Measurements from ENCODE around the gene ASF1A. TPM values are rescaled to one million over a fixed set of nuclear protein-coding genes. Genes with fewer than 3 reads are reported as not detected.
A peak's percentile ranks its signal among the peaks of the same experiment; 100 is the strongest.

The ASF1A gene
- 11.9 and 12.6 TPM in 2 replicates for total RNA-seq (2013; cell fraction: nucleolus; rRNA removed)
- total RNA-seq (2014; rRNA removed): 34.7 and 42.2 TPM in 2 replicates
- 34.0 and 35.7 TPM in 2 replicates for total RNA-seq (2014; rRNA removed; fragmentation: Illumina TruSeq; extraction: Trizol)
- 37.2 and 41.1 TPM in 2 replicates for total RNA-seq (2021)
- 6.2 TPM for polyA plus RNA-seq (2011; ENCODE audit: low read depth)
- polyA plus RNA-seq (2011; rRNA removed): 25.8 and 39.0 TPM in 2 replicates
- polyA plus RNA-seq (2011; cell fraction: cytosol; rRNA removed): 6.7 and 9.5 TPM in 2 replicates
- polyA plus RNA-seq (2011; cell fraction: nucleus; rRNA removed): 9.9 and 11.9 TPM in 2 replicates
- 12.4 and 12.8 TPM in 2 replicates for polyA plus RNA-seq (2012)
- polyA plus RNA-seq (2014; fragmentation: Illumina TruSeq; extraction: Trizol): 28.3 and 35.5 TPM in 2 replicates
- 10 to 100 TPM; 25.3 to 26.0 TPM for polyA plus RNA-seq (2014; fragmentation: Nextera tagmentation; extraction: Ambion mirVana)
- 21.4 and 23.7 TPM in 2 replicates for polyA plus RNA-seq (2014; rRNA removed)
- polyA plus RNA-seq (2016; fragmentation: Nextera tagmentation; extraction: Ambion mirVana): 100 to 1,000 TPM in 1 of 2 experiments, 10 to 100 TPM in 1; 92.8 to 103 TPM
- 7.1 and 10.8 TPM in 2 replicates for polyA minus RNA-seq (2011; rRNA and poly(A)+ RNA removed)
- 6.5 and 9.6 TPM in 2 replicates for polyA minus RNA-seq (2011; cell fraction: cytosol; rRNA and poly(A)+ RNA removed)
- 7.9 and 12.1 TPM in 2 replicates for polyA minus RNA-seq (2011; cell fraction: nucleus; rRNA and poly(A)+ RNA removed)
- Bru-seq, nascent RNA: percentile 80 among the genes with signal in this experiment
- percentile 60 among the genes with signal in this experiment for BruChase-seq, experiment 1, labeled RNA remaining after a 6-hour chase
- percentile 73 among the genes with signal in this experiment for BruChase-seq, experiment 2, labeled RNA remaining after a 2-hour chase
- long read RNA-seq, experiment 1, transcript ASF1A-201 (4 exons, 2,362 nt): major isoform, 57 of 58 reads
- long read RNA-seq, experiment 1, partial matches to known transcripts: 0 of 58 reads
- long read RNA-seq, experiment 1, other reads (novel, unspliced or antisense): 1 of 58 reads
- long read RNA-seq, experiment 2, transcript ASF1A-201 (4 exons, 2,362 nt): major isoform, 265 of 276 reads
- long read RNA-seq, experiment 2, partial matches to known transcripts: 1 of 276 reads
- long read RNA-seq, experiment 2, other reads (novel, unspliced or antisense): 10 of 276 reads

DNA sequence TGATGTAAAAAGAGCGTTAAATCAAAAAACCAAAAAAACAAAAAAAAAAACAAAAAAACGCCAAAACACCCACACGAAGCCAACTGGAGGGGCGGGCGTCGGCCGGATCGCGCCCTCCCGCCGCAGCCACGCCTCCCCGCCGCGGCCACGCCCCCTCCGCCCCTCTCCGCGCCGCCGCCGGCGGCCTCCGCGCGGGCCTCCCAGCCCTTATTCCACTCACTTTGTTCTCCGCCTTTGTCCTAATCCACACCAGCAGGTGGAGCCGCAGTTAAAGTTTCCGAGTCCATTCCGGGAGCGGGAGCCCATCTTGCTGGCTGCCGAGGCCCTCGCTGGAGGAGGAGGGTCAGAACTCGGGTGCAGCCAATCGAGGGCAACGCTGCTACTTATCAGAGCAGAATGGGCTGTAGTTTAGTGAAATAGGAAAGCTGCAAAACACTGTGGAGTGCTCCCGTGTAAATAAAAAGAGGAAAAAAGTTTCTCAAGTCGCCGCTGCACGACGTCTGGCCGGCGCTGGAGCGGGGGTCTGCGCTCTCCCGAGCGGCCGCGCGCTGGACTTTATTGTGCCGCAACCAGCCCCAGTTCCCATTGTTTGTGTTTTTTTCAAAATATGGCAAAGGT lies at the start of gene ASF1A:
TSS of gene ASF1A (plus strand) at position 346 of the 618 bp plus-strand sequence. CDS start at position 608, 262 bp downstream.
- peak within 1 kb of the TSS; percentile 92 for H3K9ac ChIP-seq (ENCODE audit: control insufficient read depth, insufficient read depth, low read length)
- ATAC-seq (peak; percentile 76), DNase-seq (ENCODE audit: low read depth, low spot score) (peak; percentile 87), FAIRE-seq (peak; percentile 7)
- in situ Hi-C loops (cut with MboI) (no loop called here), intact Hi-C loops (cut with micrococcal nuclease; ENCODE audit: unreplicated experiment) (loop anchor here (1.0 to 10.0 kb wide), 8 partner anchors 41 to 451 kb away; partner anchors contain the start of genes CEP85L, MAN1A1 and MCM9)
- ChIA-PET SMC1A (ENCODE audit: uncharacterized antibody, unreplicated experiment) (interaction anchor here (0.7 to 4.0 kb wide), 6 partner anchors 9 to 80 kb away, joined by 3 to 37 read pairs (median 4); partner anchors contain the start of gene MCM9), RAD21 (ENCODE audit: unreplicated experiment) (interaction anchor here (1.4 to 4.1 kb wide), 3 partner anchors 11 to 216 kb away, joined by 5 to 34 read pairs (median 5); partner anchors contain the start of gene MCM9), POLR2A (interaction anchor here (2.5 to 3.3 kb wide), 2 partner anchors 12 to 41 kb away, joined by 12 to 14 read pairs; partner anchors contain the start of gene MCM9), CTCF (interaction anchor here (0.7 to 3.9 kb wide), 6 partner anchors 10 to 254 kb away, joined by 3 to 22 read pairs (median 4); partner anchors contain the start of gene MCM9)
- BruUV-seq (replicated peaks): no TSS peak
- H3K4me1 ChIP-seq (ENCODE audit: control insufficient read depth, insufficient read depth, low read length): peaks cover 11% of the 10 kb centered on the region
- H3K27me3 ChIP-seq (replicated peaks in 1 of 2; ENCODE audit: control insufficient read depth in 2 of 2, insufficient read depth in 2 of 2, low read length in 1 of 2): no peaks in the 10 kb centered on the region
- no peaks in the 10 kb centered on the region for H4K20me1 ChIP-seq (ENCODE audit: control insufficient read depth, insufficient read depth)
- H2AFZ ChIP-seq (ENCODE audit: control insufficient read depth, low read depth, low read length): peak within 1 kb of the TSS; percentile 90
- H3K4me3 ChIP-seq: peak within 1 kb of the TSS; percentile 79
- H3K36me3 ChIP-seq (ENCODE audit: control insufficient read depth in 2 of 2, insufficient read depth in 2 of 2, low read length in 1 of 2): no peaks in the 10 kb centered on the region
- peak within 1 kb of the TSS; percentile 90 for H3K27ac ChIP-seq (ENCODE audit: control insufficient read depth, insufficient read depth)
- whole genome bisulfite sequencing (ENCODE audit: insufficient coverage, insufficient replicate concordance, low lambda C conversion rate, missing lambda C conversion rate): under 1% methylated on average over 42 of the region's 51 CpGs
- H3K4me2 ChIP-seq (ENCODE audit: control insufficient read depth, insufficient read depth): peak within 1 kb of the TSS; percentile 80
- H3K79me2 ChIP-seq (ENCODE audit: control insufficient read depth, insufficient read depth, low read length): peaks cover 68% of the 10 kb centered on the region
- H3K9me3 ChIP-seq (replicated peaks; ENCODE audit: control insufficient read depth, insufficient read depth, low read length): no peaks in the 10 kb centered on the region
- TF ChIP-seq BACH1 (IDR thresholded peaks at IDR 0.05; ENCODE audit: borderline replicate concordance) (peak; percentile 96), FOXM1 (IDR thresholded peaks at IDR 0.05; ENCODE audit: low read depth, low read length) (peak; percentile 75), POLR2AphosphoS5 (IDR thresholded peaks at IDR 0.05; ENCODE audit: low read length) (peak; percentile 52), POLR2A (IDR thresholded peaks at IDR 0.05; ENCODE audit: low read depth, low read length) (peak; percentile 70), SRF (IDR thresholded peaks at IDR 0.05; ENCODE audit: low read depth in 2 of 2, low read length in 2 of 2) (peak in 1 of 2 experiments; percentile 67; a peak in 1 of 4 replicates)
- TF ChIP-seq, protein P1, sequence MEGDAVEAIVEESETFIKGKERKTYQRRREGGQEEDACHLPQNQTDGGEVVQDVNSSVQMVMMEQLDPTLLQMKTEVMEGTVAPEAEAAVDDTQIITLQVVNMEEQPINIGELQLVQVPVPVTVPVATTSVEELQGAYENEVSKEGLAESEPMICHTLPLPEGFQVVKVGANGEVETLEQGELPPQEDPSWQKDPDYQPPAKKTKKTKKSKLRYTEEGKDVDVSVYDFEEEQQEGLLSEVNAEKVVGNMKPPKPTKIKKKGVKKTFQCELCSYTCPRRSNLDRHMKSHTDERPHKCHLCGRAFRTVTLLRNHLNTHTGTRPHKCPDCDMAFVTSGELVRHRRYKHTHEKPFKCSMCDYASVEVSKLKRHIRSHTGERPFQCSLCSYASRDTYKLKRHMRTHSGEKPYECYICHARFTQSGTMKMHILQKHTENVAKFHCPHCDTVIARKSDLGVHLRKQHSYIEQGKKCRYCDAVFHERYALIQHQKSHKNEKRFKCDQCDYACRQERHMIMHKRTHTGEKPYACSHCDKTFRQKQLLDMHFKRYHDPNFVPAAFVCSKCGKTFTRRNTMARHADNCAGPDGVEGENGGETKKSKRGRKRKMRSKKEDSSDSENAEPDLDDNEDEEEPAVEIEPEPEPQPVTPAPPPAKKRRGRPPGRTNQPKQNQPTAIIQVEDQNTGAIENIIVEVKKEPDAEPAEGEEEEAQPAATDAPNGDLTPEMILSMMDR (IDR thresholded peaks at IDR 0.05 in 2 of 3, conservative IDR thresholded peaks at IDR 0.05 in 1 of 3; ENCODE audit: control insufficient read depth in 2 of 3, extremely low read depth in 1 of 3, insufficient read depth in 1 of 3, low read depth in 3 of 3, low read length in 3 of 3): peak; percentile 52 to 83 (median 57)
- TF ChIP-seq, protein P2, sequence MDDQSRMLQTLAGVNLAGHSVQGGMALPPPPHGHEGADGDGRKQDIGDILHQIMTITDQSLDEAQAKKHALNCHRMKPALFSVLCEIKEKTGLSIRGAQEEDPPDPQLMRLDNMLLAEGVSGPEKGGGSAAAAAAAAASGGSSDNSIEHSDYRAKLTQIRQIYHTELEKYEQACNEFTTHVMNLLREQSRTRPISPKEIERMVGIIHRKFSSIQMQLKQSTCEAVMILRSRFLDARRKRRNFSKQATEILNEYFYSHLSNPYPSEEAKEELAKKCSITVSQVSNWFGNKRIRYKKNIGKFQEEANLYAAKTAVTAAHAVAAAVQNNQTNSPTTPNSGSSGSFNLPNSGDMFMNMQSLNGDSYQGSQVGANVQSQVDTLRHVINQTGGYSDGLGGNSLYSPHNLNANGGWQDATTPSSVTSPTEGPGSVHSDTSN (IDR thresholded peaks at IDR 0.05; ENCODE audit: insufficient replicate concordance, low read depth, low read length): peak; percentile 8
- TF ChIP-seq, protein P3, sequence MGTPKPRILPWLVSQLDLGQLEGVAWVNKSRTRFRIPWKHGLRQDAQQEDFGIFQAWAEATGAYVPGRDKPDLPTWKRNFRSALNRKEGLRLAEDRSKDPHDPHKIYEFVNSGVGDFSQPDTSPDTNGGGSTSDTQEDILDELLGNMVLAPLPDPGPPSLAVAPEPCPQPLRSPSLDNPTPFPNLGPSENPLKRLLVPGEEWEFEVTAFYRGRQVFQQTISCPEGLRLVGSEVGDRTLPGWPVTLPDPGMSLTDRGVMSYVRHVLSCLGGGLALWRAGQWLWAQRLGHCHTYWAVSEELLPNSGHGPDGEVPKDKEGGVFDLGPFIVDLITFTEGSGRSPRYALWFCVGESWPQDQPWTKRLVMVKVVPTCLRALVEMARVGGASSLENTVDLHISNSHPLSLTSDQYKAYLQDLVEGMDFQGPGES (IDR thresholded peaks at IDR 0.05): no peak
- TF ChIP-seq, protein P4, sequence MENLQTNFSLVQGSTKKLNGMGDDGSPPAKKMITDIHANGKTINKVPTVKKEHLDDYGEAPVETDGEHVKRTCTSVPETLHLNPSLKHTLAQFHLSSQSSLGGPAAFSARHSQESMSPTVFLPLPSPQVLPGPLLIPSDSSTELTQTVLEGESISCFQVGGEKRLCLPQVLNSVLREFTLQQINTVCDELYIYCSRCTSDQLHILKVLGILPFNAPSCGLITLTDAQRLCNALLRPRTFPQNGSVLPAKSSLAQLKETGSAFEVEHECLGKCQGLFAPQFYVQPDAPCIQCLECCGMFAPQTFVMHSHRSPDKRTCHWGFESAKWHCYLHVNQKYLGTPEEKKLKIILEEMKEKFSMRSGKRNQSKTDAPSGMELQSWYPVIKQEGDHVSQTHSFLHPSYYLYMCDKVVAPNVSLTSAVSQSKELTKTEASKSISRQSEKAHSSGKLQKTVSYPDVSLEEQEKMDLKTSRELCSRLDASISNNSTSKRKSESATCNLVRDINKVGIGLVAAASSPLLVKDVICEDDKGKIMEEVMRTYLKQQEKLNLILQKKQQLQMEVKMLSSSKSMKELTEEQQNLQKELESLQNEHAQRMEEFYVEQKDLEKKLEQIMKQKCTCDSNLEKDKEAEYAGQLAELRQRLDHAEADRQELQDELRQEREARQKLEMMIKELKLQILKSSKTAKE (IDR thresholded peaks at IDR 0.05; ENCODE audit: low read depth, poor library complexity, severe bottlenecking): peak; percentile 57
- TF ChIP-seq, protein P5, sequence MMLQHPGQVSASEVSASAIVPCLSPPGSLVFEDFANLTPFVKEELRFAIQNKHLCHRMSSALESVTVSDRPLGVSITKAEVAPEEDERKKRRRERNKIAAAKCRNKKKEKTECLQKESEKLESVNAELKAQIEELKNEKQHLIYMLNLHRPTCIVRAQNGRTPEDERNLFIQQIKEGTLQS (IDR thresholded peaks at IDR 0.05; ENCODE audit: borderline replicate concordance, extremely low read depth, low read depth, low read length): no peak

All from GM12878 (cell line).